Endothelial cell of umbilical vein (primary cell): Measurements from ENCODE around the gene CBFB. TPM values are rescaled to one million over a fixed set of nuclear protein-coding genes. Genes with fewer than 3 reads are reported as not detected.

Source experiments
- BruUV-seq: library from RNA; stranded (reverse); fragments of 400-500 nt; replicated peaks from 2 replicates; lab custom pipeline; 2021; lab: Mats Ljungman, UMichigan
- CTCF ChIA-PET: fragments of 300-600, 350-600 bp; sonication (Branson Sonifier 250); formaldehyde crosslinking; loops from one replicate; lab custom pipeline; 2021; ENCODE audit warnings: antibody characterized with exemption, inconsistent platforms; lab: Charles Lee
- POLR2A ChIA-PET: fragments of 300-600, 350-600 bp; sonication (Branson Sonifier 250); formaldehyde crosslinking; loops from one replicate; lab custom pipeline; 2021; ENCODE audit warnings: antibody characterized with exemption, inconsistent platforms; lab: Charles Lee
- DNase-seq: peaks from one replicate; pipeline ENCODE4 v3.0.0-alpha.2; 2011; ENCODE audit warnings: low read depth, low spot score
- FAIRE-seq: peaks from 2 replicates; lab custom pipeline; 2011; peaks lifted over from hg19 to GRCh38; lab: Jason Lieb, UNC
- H2AFZ ChIP-seq: 2 replicates; pipeline ENCODE4 v1.6.0; 2012; ENCODE audit warnings: low read depth, low read length, control low read depth, inconsistent platforms
- H3K27ac ChIP-seq: 2 replicates; pipeline ENCODE4 v1.5.1; 2011; ENCODE audit warnings: low read depth, mild to moderate bottlenecking, control low read depth, low read length, moderate library complexity; ENCODE audit not compliant: insufficient read depth
- H3K27me3 ChIP-seq, 2 experiments: 2 replicates each; pipeline versions ENCODE4 v1.6.0 to v1.6.1; 2011; ENCODE audit warnings: low read length in 2 of 2, mixed read lengths in 1 of 2; ENCODE audit not compliant: control insufficient read depth in 2 of 2, insufficient read depth in 2 of 2
- H3K36me3 ChIP-seq, 2 experiments: 2 replicates in 1 of 2; 3 replicates in 1 of 2; pipeline ENCODE4 v1.5.1; 2011; ENCODE audit warnings: low read length in 2 of 2, mild to moderate bottlenecking in 1 of 2, moderate library complexity in 1 of 2; ENCODE audit not compliant: control insufficient read depth in 2 of 2, insufficient read depth in 2 of 2; ENCODE audit errors: extremely low read depth in 1 of 2
- H3K4me1 ChIP-seq: 3 replicates; pipeline ENCODE4 v1.5.1; 2011; ENCODE audit warnings: mild to moderate bottlenecking, low read length; ENCODE audit not compliant: control insufficient read depth, insufficient read depth; ENCODE audit errors: extremely low read depth
- H3K4me2 ChIP-seq: 2 replicates; pipeline ENCODE4 v1.6.1; 2011; ENCODE audit warnings: low read length, control low read depth, mixed read lengths; ENCODE audit not compliant: insufficient read depth
- H3K4me3 ChIP-seq, 3 experiments: fragments of 200-600 bp in 1 of 3; sonication (generic), shearing (Covaris generic) in 1 of 3; replicated peaks in 1 of 3; 2 replicates each; pipeline ENCODE4 v1.5.1; 2011 to 2016; ENCODE audit warnings: control low read depth in 3 of 3, low read length in 3 of 3, mild to moderate bottlenecking in 2 of 3, inconsistent platforms in 1 of 3, low read depth in 1 of 3, moderate library complexity in 1 of 3; ENCODE audit not compliant: insufficient read depth in 1 of 3
- H3K79me2 ChIP-seq: 2 replicates; pipeline ENCODE4 v1.6.0; 2012; ENCODE audit warnings: low read length, inconsistent platforms; ENCODE audit not compliant: control insufficient read depth, insufficient read depth
- H3K9ac ChIP-seq: replicated peaks from 2 replicates; pipeline ENCODE3; 2011; ENCODE audit warnings: low read length, control low read depth; ENCODE audit not compliant: insufficient read depth; ENCODE audit errors: extremely low read depth
- H3K9me1 ChIP-seq: replicated peaks from 3 replicates; pipeline ENCODE4 v1.6.0; 2011; ENCODE audit warnings: mild to moderate bottlenecking, low read length; ENCODE audit not compliant: control insufficient read depth, insufficient read depth; ENCODE audit errors: extremely low read depth
- H3K9me3 ChIP-seq: replicated peaks from 2 replicates; pipeline ENCODE4 v1.5.1; 2012; ENCODE audit warnings: low read length, inconsistent platforms; ENCODE audit not compliant: control insufficient read depth, insufficient read depth
- H4K20me1 ChIP-seq: replicated peaks from 2 replicates; pipeline ENCODE3; 2011; ENCODE audit warnings: mild to moderate bottlenecking, low read length; ENCODE audit not compliant: control insufficient read depth, insufficient read depth; ENCODE audit errors: extremely low read depth
- EZH2 ChIP-seq: IDR thresholded peaks from 2 replicates; pipeline ENCODE4 v1.6.1; 2012; ENCODE audit warnings: borderline replicate concordance, low read depth, mild to moderate bottlenecking, moderate library complexity, low read length, inconsistent platforms; ENCODE audit not compliant: severe bottlenecking
- FOS ChIP-seq: IDR thresholded peaks from 2 replicates; pipeline ENCODE4 v1.6.1; 2011; ENCODE audit warnings: mild to moderate bottlenecking, low read length, moderate library complexity, borderline replicate concordance; ENCODE audit not compliant: insufficient read depth
- GATA2 ChIP-seq: IDR thresholded peaks from 2 replicates; pipeline ENCODE4 v1.7.0; 2011; ENCODE audit warnings: low read depth, mild to moderate bottlenecking, moderate library complexity, mixed read lengths, low read length; ENCODE audit not compliant: insufficient read length, insufficient read depth
- JUN ChIP-seq: IDR thresholded peaks from 2 replicates; pipeline ENCODE4 v1.6.1; 2011; ENCODE audit warnings: borderline replicate concordance, low read depth; ENCODE audit not compliant: insufficient read length, insufficient read depth
- MYC ChIP-seq: IDR thresholded peaks from one replicate; pipeline ENCODE4 v1.6.1; 2011; ENCODE audit warnings: mild to moderate bottlenecking, low read depth, low read length
- POLR2A ChIP-seq: IDR thresholded peaks from 2 replicates; pipeline ENCODE4 v1.6.1; 2012; ENCODE audit warnings: low read depth, mild to moderate bottlenecking, control low read depth, low read length
- POLR2AphosphoS5 ChIP-seq: IDR thresholded peaks from 2 replicates; pipeline ENCODE4 v1.6.1; 2012; ENCODE audit warnings: low read depth, mild to moderate bottlenecking, control low read depth, low read length, moderate library complexity; ENCODE audit not compliant: insufficient read depth
- dilution Hi-C: fragments of 300-500 bp; cut with MboI; formaldehyde crosslinking; loops from one replicate; pipeline ENCODE4 v1.15.0; 2019; ENCODE audit warnings: low sequenced_read_pairs; ENCODE audit not compliant: extremely low pct_ligation_motif_present
- intact Hi-C: fragments of 100-400 bp; cut with micrococcal nuclease; formaldehyde crosslinking; loops from one replicate; pipeline ENCODE4 v1.10.0; 2022
- polyA plus RNA-seq, 4 experiments: library from polyadenylated mRNA; depleted of rRNA in 3 of 4; stranded (reverse) in 3 of 4; unstranded in 1 of 4; fragments of >200 nt; gene quantifications; 2 replicates each; pipeline versions ENCODE4 v1.2.1 to v1.2.3, GENCODE V29; 2011 to 2012; ENCODE audit warnings: missing spikeins in 1 of 4
- total RNA-seq: library from RNA; stranded (reverse); gene quantifications from 2 replicates; pipeline ENCODE4 v1.2.3, GENCODE V29; 2021
- TF ChIP-seq, protein P1 (sequence below): IDR thresholded peaks from 2 replicates; pipeline ENCODE4 v1.6.1; 2011; ENCODE audit not compliant: insufficient read depth, insufficient read length
- TF ChIP-seq, protein P2 (sequence below), 2 donors: IDR thresholded peaks; 1 replicate in 1 of 2; 2 replicates in 1 of 2; pipeline ENCODE4 v1.5.1; 2011; ENCODE audit warnings: low read length in 2 of 2, mild to moderate bottlenecking in 2 of 2, moderate library complexity in 2 of 2, control low read depth in 1 of 2, inconsistent platforms in 1 of 2, low read depth in 1 of 2; ENCODE audit not compliant: insufficient read depth in 1 of 2; ENCODE audit errors: extremely low read depth in 1 of 2

Gene CBFB
- total and polyA plus RNA-seq, 2 donors (not counting 3 experiments of a cell fraction or from before 2014, with no cell fraction given): 27.8 to 103 TPM

DNA sequence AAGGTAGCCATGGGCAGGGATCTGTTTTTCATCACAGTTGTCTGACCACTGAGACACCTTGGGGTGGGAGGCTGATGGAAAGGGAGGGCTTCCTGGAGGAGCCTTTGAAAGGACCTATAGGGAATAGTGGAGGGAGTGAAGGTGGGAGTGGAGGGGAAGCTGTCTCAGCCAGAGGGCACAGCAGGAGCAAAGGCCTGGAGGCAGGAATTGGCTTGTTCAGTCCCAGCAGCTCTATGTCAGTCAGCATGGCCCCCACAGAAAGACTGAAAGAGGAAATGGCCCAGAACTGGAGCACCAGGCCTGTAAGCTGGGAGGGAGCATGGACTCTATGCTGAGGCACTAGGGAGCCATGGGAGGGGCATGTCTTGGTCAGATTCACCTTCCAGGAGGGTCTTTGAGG, 12.8 kb upstream of the CBFB start:
- BruUV-seq: no TSS peak
- H4K20me1 ChIP-seq: no peaks in the 10 kb centered on the region
- POLR2A ChIA-PET: no interaction called here
- dilution Hi-C loops (no loop called here), intact Hi-C loops (no loop called here)
- no peaks in the 10 kb centered on the region for H3K9me3 ChIP-seq
- no peak overlapping the region for H3K27ac ChIP-seq
- FAIRE-seq (no peak), DNase-seq (no peak)
- peaks cover 4% of the 10 kb centered on the region for H3K4me1 ChIP-seq
- TF ChIP-seq POLR2A (no peak), GATA2 (no peak), MYC (no peak), FOS (no peak), JUN (no peak), POLR2AphosphoS5 (no peak), EZH2 (no peak)
- TF ChIP-seq, protein P1, sequence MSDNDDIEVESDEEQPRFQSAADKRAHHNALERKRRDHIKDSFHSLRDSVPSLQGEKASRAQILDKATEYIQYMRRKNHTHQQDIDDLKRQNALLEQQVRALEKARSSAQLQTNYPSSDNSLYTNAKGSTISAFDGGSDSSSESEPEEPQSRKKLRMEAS: no peak
- TF ChIP-seq, protein P2, sequence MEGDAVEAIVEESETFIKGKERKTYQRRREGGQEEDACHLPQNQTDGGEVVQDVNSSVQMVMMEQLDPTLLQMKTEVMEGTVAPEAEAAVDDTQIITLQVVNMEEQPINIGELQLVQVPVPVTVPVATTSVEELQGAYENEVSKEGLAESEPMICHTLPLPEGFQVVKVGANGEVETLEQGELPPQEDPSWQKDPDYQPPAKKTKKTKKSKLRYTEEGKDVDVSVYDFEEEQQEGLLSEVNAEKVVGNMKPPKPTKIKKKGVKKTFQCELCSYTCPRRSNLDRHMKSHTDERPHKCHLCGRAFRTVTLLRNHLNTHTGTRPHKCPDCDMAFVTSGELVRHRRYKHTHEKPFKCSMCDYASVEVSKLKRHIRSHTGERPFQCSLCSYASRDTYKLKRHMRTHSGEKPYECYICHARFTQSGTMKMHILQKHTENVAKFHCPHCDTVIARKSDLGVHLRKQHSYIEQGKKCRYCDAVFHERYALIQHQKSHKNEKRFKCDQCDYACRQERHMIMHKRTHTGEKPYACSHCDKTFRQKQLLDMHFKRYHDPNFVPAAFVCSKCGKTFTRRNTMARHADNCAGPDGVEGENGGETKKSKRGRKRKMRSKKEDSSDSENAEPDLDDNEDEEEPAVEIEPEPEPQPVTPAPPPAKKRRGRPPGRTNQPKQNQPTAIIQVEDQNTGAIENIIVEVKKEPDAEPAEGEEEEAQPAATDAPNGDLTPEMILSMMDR (IDR thresholded peaks at IDR 0.05; ENCODE audit: extremely low read depth in 1 of 2, insufficient read depth in 1 of 2, low read depth in 1 of 2, low read length in 2 of 2): no peak
- H3K9me1 ChIP-seq: no peaks in the 10 kb centered on the region
- no peak overlapping the region for H3K4me2 ChIP-seq
- H3K9ac ChIP-seq: no peak overlapping the region
- H3K4me3 ChIP-seq: no peak overlapping the region
- H3K79me2 ChIP-seq: no peaks in the 10 kb centered on the region
- no peak overlapping the region for H2AFZ ChIP-seq
- CTCF ChIA-PET: interaction anchor here (1.2 to 9.1 kb wide), 5 partner anchors 15 to 138 kb away, joined by 4 to 302 read pairs (median 19); partner anchors contain the start of genes B3GNT9 and CES3
- H3K27me3 ChIP-seq: no peaks in the 10 kb centered on the region
- H3K36me3 ChIP-seq: no peaks in the 10 kb centered on the region
